HG03280 (cell line): ENCODE results near the gene HEXA.

Source experiments
- ATAC-seq: cut with Tn5 transposase; IDR thresholded peaks from one replicate; pipeline ENCODE4 v1.9.1; 2021; ENCODE audit warnings: mild to moderate bottlenecking, moderate library complexity; ENCODE audit not compliant: unreplicated experiment

The HEXA gene

DNA sequence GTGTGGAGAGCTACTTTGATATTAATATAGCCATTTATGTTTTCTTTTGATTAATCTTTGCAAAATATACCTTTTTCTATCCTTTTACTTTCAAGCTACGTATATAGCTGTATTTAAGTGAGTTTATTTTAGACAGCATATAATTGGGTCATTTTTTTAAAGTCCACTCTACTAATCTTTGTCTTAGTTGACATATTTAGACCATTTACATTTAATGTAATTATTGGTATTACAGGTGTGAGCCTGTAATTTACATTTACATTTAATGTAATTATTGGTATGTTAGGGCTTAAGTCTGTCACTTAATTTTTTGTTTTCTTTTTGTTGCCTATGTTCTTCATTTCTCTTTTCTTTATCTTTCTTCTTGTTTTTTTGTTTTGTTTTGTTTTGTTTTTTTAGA, 52.1 kb downstream of the HEXA start:
- ATAC-seq, result no peak

DNA sequence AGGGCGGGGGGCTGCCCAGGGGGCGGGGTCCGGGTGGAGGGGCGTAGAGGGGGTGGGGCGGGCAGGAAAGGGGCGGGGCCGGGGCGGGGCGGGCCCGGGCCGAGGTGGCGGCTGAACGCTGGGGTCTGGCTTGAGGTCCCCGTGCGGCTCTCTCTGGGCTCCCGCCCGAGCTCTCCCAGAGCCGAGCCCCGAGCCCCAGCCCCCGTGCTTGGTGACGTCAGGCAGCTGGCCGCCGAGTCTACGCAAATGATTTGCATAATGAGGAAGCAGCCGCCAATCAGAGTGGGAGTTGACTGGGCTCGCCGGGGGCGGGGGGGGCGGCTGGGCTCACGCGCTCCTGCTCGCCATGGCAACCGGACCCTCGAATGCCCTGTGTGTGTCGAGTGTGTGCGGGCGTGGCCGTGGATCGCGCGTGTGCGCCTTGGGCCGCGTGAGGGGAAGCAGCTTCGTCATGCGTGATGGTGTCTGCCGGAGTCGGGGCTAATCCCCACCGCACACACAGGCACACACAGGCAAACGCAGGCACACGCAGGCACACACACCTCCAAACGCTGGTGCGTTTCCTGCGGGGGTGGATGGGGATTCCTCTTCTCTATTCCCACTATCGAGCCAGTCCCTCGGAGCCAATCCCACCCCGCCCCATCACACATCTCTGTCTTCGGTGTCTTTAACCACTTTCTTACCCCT, 55.7 kb downstream of the HEXA start, which contains the start of gene CELF6:
CELF6 (minus strand) TSS at position 173 of the 687 bp plus-strand sequence. CDS start 283 bp downstream, outside the sequence.
- peak; percentile 78 for ATAC-seq

DNA sequence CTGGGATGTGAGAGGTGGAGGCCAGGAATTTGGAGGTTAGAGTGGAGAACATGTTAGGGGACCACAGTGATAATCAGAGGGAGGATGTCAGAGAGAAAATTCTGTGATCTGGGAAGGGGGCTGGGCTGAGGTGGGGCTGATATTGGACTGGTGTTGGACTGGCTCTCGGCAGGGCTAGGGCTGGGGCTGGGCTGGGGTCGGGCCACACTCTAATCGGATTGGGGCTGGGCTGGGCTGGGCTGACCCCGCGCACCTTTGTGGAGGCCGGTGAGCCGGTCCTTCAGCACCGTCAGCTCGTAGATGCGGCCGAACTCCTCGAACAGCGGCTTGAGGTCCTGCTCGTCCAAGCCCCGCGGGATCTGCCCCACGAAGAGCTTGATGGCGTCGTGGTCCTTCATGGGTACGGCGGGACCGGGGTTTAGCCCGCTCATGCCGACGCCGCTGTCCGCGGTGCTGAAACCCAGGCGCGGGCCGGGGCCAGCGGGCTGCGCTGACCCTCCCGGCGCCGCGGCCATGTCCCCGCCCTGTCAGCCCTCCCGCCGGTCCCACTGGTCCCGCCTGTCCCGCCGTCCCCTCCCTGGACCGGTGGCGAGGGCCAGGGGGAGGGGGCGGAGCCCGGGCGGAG, 56.3 kb downstream of the HEXA start:
- peak; percentile 14 for ATAC-seq

GRCh38 chr15:72318408-72318942, 57.3 kb downstream of the HEXA start:
- no peak for ATAC-seq

- ATAC-seq, result no peak
These were observed 60.0 kb downstream of the HEXA start for GRCh38 chr15:72315706-72316370.

DNA sequence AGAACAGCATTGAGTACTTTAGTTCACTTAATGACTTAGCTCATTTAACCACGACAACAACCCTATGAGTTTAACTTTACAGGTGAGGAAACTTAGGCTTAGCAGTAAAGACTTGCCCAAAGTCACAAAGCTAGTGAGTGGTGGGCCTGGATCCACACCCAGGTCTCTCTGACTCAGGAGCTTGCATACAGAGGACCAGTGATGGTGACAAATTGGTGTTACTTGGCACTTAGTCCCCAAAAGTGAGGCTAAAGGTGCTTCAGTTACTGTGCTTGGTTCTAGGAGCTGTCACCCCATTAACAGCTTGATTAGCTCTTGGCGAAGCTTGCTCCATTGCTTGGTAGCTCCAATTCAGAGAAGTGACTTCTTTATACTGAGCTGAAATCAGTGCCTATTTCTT, 61.9 kb downstream of the HEXA start:
- no peak for ATAC-seq

- no peak for ATAC-seq
These were observed 62.4 kb downstream of the HEXA start for GRCh38 chr15:72313448-72313840.

DNA sequence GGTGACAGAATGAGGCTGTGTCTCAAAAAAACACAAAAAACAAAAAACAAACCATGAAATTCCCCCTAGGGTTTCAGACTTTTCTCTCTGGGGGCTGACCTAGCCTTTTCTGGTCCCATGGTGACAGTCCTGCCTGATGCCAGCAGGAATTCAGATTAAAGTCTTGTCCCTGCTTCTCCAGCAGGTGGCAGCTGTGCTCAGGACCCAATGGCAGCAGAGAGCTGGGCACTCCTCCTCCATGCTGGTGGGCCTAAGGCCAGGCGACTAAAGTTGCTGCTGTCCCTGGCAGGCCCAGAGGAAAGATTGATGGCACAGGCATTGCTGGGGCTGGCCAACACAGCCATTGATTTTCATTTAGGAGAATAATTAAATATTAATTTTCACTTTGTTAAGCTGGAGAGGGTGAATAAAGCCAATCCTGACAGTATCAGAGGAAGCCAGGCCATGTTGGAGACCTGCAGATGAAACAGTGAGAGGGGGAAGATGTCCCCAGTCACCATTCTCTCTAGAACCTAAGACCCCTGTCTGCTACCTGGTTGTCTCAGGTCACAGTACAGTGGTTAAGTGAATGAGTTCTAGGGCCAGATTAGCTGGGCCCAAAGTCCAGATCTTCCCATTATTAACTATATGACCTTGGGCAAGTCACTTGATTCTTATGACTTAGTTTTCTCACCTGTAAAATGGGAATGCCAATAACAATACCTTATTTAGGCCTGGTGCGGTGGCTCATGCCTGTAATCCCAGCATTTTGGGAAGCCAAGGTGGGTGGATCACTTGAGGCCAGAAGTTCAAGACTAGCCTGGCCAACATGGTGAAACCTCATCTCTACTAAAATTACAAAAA, 63.0 kb downstream of the HEXA start:
- no peak for ATAC-seq

GRCh38 chr15:72307026-72307425, 68.8 kb downstream of the HEXA start:
- ATAC-seq, result no peak

DNA sequence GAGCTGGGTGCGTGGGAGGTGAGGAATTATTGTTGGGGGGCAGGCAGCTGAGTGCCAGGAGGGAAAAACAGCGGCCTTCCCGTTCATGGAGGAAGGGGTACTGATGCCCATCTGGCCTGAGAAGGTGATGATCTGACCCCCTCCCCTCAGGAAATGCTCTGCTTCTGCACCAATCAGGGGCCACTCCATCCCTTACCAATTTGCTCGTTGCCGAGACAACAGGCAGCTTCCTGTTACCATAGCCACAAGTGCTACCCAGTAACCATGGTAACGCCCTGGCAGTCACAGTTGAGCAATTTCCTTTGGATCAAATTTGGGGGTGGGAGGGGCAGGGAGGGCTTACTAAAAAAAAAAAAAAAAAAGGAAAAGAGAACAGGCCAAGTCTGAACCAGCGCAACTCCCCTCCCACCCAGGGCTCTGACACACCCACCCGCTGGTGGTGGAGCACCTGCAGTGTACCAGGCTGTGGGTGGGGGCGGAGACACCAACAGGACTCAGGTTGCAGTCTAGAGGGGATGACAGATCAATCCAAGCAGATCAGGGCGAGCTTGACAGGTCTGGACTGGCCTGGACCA, 69.5 kb downstream of the HEXA start:
- no peak for ATAC-seq

- no peak for ATAC-seq
These were observed 71.2 kb downstream of the HEXA start for GRCh38 chr15:72304596-72304995.

GRCh38 chr15:72302955-72303354, 72.9 kb downstream of the HEXA start:
- ATAC-seq, result no peak
